Omental fat pad (tissue), 4 donors: ENCODE measurements around the gene BCAS1. TPM values are rescaled to one million over a fixed set of nuclear protein-coding genes. Genes with fewer than 3 reads are reported as not detected.
A peak's percentile ranks its signal among the peaks of the same experiment; 100 is the strongest.

Experiments
- ATAC-seq: fragments of 150-250 bp; one replicate; pipeline ENCODE4 v1.9.1; 2016; ENCODE audit warnings: mild to moderate bottlenecking, moderate library complexity; ENCODE audit not compliant: low FRiP score
- DNase-seq: peaks from one replicate; pipeline ENCODE4 v3.0.0-alpha.2; 2019; ENCODE audit warnings: low spot score
- CTCF ChIP-seq, 3 donors: fragments of 450-650 bp; IDR thresholded peaks; one replicate each; pipeline ENCODE4 v1.5.1; 2016 to 2017; ENCODE audit warnings: antibody characterized with exemption in 3 of 3, mild to moderate bottlenecking in 3 of 3, moderate library complexity in 2 of 3
- total RNA-seq, 4 donors: library from RNA; depleted of rRNA; stranded (reverse); fragments of >200 nt; gene quantifications; one replicate each; pipeline ENCODE4 v1.1.0, GENCODE V29; 2016

The BCAS1 gene
- total RNA-seq, 4 donors from 2014 or later = 0.50 to 2.2 (median 0.56) TPM; not detected in 1

- DNase-seq = no peak
- ATAC-seq = peak; percentile 82
- TF ChIP-seq CTCF (IDR thresholded peaks at IDR 0.05) = no peak
Observed at GRCh38 chr20:53984356-53985149, 85.8 kb downstream of the BCAS1 start.

GRCh38 chr20:53983401-53983800, 87.0 kb downstream of the BCAS1 start:
- no peak for ATAC-seq
- TF ChIP-seq CTCF (IDR thresholded peaks at IDR 0.05) = no peak
- no peak for DNase-seq

- no peak for DNase-seq
- TF ChIP-seq CTCF (IDR thresholded peaks at IDR 0.05) = no peak
- no peak for ATAC-seq
Observed at GRCh38 chr20:53982624-53983023, 87.8 kb downstream of the BCAS1 start.

- DNase-seq (no peak), ATAC-seq (no peak)
- TF ChIP-seq CTCF (IDR thresholded peaks at IDR 0.05) = no peak
Observed at GRCh38 chr20:53981752-53982437, 88.5 kb downstream of the BCAS1 start.

GRCh38 chr20:53981130-53981529, 89.3 kb downstream of the BCAS1 start:
- no peak for TF ChIP-seq CTCF (IDR thresholded peaks at IDR 0.05)
- no peak for ATAC-seq
- DNase-seq = no peak

GRCh38 chr20:53980031-53980465, 90.3 kb downstream of the BCAS1 start:
- no peak for DNase-seq
- ATAC-seq = no peak
- no peak for TF ChIP-seq CTCF (IDR thresholded peaks at IDR 0.05)
